ENCODE data around the gene EMC6. TPM values are rescaled to one million over a fixed set of nuclear protein-coding genes. Genes with fewer than 3 reads are reported as not detected.

EMC6 gene
- total and polyA plus RNA-seq, 2 of the 13 experiments (the other 11 are each of a cell fraction or from before 2014, with no cell fraction given) = 45.1 to 47.7 TPM

DNA sequence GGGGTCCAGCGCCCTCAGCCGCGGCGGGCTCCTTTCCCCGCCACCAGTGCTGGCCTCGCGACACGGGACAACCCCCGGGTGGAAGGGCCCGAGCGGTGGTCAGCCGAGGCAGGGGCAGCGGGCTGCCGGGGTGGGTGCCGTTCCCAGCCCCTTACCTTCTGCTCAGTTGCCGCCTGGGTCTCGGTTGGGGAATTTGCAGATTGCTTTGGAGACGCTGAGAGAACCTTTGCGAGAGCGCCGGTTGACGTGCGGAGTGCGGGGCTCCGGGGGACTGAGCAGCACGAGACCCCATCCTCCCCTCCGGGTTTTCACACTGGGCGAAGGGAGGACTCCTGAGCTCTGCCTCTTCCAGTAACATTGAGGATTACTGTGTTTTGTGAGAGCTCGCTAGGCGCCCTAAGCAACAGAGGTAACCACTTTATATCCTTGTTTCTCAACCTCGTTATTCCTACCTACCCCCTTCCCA lies 31.7 kb upstream of the EMC6 start (continued):
- TF ChIP-seq, protein P1, sequence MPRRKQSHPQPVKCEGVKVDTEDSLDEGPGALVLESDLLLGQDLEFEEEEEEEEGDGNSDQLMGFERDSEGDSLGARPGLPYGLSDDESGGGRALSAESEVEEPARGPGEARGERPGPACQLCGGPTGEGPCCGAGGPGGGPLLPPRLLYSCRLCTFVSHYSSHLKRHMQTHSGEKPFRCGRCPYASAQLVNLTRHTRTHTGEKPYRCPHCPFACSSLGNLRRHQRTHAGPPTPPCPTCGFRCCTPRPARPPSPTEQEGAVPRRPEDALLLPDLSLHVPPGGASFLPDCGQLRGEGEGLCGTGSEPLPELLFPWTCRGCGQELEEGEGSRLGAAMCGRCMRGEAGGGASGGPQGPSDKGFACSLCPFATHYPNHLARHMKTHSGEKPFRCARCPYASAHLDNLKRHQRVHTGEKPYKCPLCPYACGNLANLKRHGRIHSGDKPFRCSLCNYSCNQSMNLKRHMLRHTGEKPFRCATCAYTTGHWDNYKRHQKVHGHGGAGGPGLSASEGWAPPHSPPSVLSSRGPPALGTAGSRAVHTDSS (CRISPR knock-in tag; conservative IDR thresholded peaks at IDR 0.05) = no peak
- TF ChIP-seq, protein P2, sequence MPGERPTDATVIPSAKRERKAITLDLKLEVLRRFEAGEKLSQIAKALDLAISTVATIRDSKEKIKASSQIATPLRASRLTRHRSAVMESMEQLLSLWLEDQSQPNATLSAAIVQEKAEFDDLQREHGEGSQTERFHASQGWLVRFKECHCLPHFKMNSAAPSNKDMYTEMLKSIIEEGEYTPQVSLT (CRISPR knock-in tag; IDR thresholded peaks at IDR 0.05; ENCODE audit: borderline replicate concordance, low read depth) = no peak
- no peak for TF ChIP-seq RBFOX2 (IDR thresholded peaks at IDR 0.05; ENCODE audit: low read depth, low read length)
- TF ChIP-seq ZNF720 (CRISPR knock-in tag; IDR thresholded peaks at IDR 0.05) = no peak
- TF ChIP-seq ZNF615 (CRISPR knock-in tag; IDR thresholded peaks at IDR 0.05; ENCODE audit: borderline replicate concordance) = no peak
- TF ChIP-seq ATF7 (IDR thresholded peaks at IDR 0.05) = no peak
- no peak for TF ChIP-seq ATF7 (CRISPR knock-in tag; IDR thresholded peaks at IDR 0.05)
- no peak for TF ChIP-seq MYNN (CRISPR knock-in tag; IDR thresholded peaks at IDR 0.05; ENCODE audit: low read depth)
- no peak for TF ChIP-seq SOX13 (IDR thresholded peaks at IDR 0.05)
- no peak for TF ChIP-seq SOX13 (CRISPR knock-in tag; conservative IDR thresholded peaks at IDR 0.05 in 1 of 2, IDR thresholded peaks at IDR 0.05 in 1 of 2)
- no peak; the same call in 1 of the 2 replicates for TF ChIP-seq GFI1 (CRISPR knock-in tag; IDR thresholded peaks at IDR 0.05; ENCODE audit: borderline replicate concordance)
- no peak for TF ChIP-seq ZBTB42 (CRISPR knock-in tag; IDR thresholded peaks at IDR 0.05)
- TF ChIP-seq, protein P3, sequence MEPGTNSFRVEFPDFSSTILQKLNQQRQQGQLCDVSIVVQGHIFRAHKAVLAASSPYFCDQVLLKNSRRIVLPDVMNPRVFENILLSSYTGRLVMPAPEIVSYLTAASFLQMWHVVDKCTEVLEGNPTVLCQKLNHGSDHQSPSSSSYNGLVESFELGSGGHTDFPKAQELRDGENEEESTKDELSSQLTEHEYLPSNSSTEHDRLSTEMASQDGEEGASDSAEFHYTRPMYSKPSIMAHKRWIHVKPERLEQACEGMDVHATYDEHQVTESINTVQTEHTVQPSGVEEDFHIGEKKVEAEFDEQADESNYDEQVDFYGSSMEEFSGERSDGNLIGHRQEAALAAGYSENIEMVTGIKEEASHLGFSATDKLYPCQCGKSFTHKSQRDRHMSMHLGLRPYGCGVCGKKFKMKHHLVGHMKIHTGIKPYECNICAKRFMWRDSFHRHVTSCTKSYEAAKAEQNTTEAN (CRISPR knock-in tag; conservative IDR thresholded peaks at IDR 0.05) = no peak
- no peak for TF ChIP-seq PRPF4 (IDR thresholded peaks at IDR 0.05; ENCODE audit: low read depth, low read length, poor library complexity, severe bottlenecking)
- TF ChIP-seq BHLHE40 (IDR thresholded peaks at IDR 0.05; ENCODE audit: low read length) = no peak
- TF ChIP-seq, protein P4, sequence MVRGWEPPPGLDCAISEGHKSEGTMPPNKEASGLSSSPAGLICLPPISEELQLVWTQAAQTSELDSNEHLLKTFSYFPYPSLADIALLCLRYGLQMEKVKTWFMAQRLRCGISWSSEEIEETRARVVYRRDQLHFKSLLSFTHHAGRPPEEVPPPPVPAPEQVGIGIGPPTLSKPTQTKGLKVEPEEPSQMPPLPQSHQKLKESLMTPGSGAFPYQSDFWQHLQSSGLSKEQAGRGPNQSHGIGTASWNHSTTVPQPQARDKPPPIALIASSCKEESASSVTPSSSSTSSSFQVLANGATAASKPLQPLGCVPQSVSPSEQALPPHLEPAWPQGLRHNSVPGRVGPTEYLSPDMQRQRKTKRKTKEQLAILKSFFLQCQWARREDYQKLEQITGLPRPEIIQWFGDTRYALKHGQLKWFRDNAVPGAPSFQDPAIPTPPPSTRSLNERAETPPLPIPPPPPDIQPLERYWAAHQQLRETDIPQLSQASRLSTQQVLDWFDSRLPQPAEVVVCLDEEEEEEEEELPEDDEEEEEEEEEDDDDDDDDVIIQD (CRISPR knock-in tag; IDR thresholded peaks at IDR 0.05; ENCODE audit: low read depth) = no peak
- TF ChIP-seq ZFP41 (CRISPR knock-in tag; IDR thresholded peaks at IDR 0.05; ENCODE audit: borderline replicate concordance) = no peak
- TF ChIP-seq KLF16 (CRISPR knock-in tag; IDR thresholded peaks at IDR 0.05) = peak in 1 of 2 experiments; percentile 15; a peak in 1 of 4 replicates
- TF ChIP-seq ZNF44 (CRISPR knock-in tag; IDR thresholded peaks at IDR 0.05) = no peak
- TF ChIP-seq, protein P5, sequence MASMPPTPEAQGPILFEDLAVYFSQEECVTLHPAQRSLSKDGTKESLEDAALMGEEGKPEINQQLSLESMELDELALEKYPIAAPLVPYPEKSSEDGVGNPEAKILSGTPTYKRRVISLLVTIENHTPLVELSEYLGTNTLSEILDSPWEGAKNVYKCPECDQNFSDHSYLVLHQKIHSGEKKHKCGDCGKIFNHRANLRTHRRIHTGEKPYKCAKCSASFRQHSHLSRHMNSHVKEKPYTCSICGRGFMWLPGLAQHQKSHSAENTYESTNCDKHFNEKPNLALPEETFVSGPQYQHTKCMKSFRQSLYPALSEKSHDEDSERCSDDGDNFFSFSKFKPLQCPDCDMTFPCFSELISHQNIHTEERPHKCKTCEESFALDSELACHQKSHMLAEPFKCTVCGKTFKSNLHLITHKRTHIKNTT (CRISPR knock-in tag; IDR thresholded peaks at IDR 0.05) = no peak
- TF ChIP-seq ZSCAN29 (CRISPR knock-in tag; conservative IDR thresholded peaks at IDR 0.05) = no peak
- peak; percentile 54; the same call in 1 of the 2 replicates for TF ChIP-seq ZNF230 (CRISPR knock-in tag; IDR thresholded peaks at IDR 0.05)
- peak; percentile 44; the same call in 1 of the 2 replicates for TF ChIP-seq PHF21A (CRISPR knock-in tag; IDR thresholded peaks at IDR 0.05)
- TF ChIP-seq HNRNPLL (IDR thresholded peaks at IDR 0.05; ENCODE audit: low read depth, low read length, poor library complexity, severe bottlenecking) = no peak

Data from HepG2 (cell line).